HG03439 (cell line): ENCODE data around the gene KIF13A.
"Not testable (repeated sequence)": the region's sequence is repeated elsewhere in the genome, so short reads cannot be mapped to it uniquely, and the experiment has no call there.

Source experiments
- ATAC-seq: cut with Tn5 transposase; IDR thresholded peaks from one replicate; pipeline ENCODE4 v1.9.1; 2021; ENCODE audit warnings: mild to moderate bottlenecking, moderate library complexity; ENCODE audit not compliant: unreplicated experiment

The KIF13A gene

DNA sequence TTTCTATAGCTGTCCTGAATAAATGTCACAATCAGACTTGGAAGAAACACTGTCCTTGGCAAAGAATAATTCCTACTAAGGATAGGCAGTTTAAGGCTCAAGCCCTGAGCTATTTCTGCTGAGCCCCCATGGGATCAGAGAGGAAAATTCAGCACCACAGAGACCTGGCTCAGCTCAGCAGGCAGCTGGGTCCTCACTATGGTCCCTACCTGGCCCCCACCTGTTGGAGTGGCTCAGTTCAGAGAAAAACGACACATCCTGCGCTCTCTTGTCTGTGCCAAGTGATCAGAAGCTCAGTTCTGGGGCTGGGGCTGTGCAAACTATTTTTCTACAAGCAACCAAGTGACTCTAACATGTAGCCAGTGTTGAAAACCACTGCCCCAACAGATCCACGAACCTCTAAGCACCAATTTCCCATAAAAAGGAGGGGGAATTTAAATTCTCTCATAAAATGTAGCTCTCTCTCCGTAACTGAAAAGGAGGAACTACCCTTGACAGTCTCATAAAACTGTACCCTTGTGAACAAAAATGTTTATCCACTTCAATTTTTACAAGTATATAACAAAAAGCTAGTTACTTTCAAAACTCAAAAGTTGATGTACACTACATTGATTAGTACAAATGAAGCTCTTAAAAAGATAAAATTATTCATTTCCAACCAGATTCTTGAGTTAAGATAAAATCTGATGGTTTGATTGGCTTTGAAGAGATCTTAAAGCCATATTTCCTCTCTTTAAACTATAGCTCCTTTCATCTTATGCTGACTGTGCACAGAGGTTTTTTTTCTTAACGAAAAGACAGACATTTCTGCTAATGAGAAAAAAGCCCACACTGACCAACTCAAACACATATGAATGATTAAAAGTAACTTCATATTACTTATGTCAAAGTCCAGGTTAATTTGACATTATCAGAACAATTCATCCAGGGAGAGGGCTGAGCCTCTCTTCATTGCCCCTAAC is 52.0 kb downstream of the KIF13A start:
- ATAC-seq, result no peak

DNA sequence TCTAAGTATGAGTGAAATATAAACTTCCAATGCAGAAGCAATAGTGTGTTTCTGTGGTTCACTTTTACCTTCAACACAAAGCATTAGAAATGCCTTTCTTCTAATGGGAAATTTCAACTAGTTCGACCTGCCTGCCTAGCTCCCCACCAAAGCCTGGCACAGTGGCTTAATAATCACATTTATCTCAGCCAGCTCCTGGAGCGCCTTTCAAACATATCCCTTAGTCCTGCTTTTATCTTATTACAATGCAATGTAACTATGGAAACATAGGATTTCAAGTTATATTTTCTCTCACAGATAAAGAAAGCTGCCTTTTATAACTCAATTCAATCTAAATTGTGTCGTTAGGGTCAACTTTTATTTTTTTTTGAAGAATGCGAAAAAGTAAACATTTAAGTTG is 53.7 kb downstream of the KIF13A start:
- ATAC-seq, result no peak

- ATAC-seq, result no peak
These were observed 55.0 kb downstream of the KIF13A start for GRCh38 chr6:17932330-17932852.

DNA sequence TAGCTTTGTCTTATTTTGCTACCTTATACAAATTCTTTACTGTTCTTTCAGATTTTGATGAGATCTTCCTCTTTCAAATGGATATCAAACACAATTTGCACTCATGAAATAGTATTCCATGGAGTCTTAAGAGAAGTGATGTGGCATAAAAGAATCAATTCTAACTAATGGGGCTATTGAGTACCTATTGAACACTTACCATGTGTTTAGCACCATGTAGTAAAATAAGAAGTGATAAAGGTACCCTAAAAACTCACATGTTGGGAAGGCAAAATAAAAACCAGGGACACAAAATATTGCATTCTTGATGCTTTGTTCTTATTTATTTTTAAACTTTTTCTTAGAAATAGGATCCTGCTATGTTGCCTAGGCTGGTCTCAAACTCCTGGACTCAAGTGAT is 56.2 kb downstream of the KIF13A start:
- no peak for ATAC-seq

DNA sequence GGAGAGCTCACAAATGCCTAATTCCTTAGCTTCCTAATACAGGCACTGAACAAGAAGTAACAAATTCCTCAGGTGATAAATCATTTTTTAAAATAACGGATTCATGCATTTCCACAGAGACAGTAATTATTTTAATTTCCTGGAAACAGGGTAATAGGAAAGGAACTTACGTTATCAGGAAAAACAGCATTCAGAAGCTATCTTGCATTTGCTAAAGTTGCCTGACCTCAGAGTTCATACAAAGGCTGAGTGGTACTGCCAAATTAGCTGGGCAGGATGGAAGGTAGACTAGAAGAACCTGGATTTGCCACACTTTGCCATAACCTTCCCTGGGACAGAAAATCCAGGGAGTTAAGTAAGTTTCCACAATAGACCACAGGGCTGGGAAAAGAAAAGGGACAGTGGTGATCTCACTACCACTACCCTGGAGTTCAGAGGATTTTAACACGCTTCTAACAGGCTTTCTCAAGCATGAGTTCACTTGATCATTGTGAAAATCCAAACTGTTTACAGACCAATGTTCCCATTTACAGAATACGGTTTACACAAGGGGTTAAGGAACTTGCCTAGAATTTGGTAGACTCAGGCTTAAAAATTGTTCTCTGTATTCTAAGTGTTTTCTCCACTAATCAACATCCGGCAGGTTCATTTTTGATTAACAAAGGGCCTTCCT is 57.0 kb downstream of the KIF13A start:
- no peak for ATAC-seq

GRCh38 chr6:17928514-17929430 is 58.7 kb downstream of the KIF13A start:
- ATAC-seq, result no peak

DNA sequence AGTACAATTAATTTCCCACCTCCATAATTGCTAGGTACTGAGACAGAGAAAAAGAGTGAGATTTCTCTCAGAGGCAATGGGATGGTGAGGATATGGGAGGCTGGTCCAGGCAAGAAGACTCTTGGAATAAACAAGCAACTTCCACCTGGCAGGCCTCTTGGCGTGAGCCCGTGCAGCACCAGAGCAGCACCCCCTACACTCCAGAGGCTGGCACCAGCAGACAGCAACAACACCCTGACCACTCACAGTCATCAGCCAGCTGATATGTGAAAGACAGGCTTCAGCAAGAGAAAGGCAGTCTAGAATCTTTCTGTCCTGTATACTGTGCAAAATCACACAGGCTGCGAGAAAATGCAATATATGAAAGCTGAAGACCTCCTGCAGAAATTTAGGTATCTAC is 59.7 kb downstream of the KIF13A start:
- no peak for ATAC-seq

GRCh38 chr6:17923401-17923863 is 64.0 kb downstream of the KIF13A start:
- no peak for ATAC-seq

DNA sequence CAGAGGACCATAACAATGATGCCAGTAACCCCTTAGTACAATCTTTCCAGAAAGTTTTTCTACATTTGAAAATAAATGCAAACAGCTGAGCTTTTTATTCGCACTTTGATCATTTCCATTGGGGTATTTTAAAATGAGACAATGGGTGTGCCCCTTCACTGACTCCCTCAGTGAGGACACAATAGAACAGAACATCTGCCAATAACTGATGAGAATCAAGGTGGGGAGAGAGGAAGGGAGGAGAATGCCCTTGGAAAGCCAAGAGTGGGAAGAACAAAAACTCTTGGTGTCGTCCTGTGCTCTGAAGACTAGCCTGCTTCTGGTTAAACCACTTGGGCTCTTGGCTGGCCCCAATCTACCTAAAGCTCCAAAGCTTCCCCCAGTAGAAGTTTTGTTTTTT is 66.0 kb downstream of the KIF13A start:
- ATAC-seq, result no peak

- ATAC-seq, result no peak
These were observed 67.9 kb downstream of the KIF13A start for GRCh38 chr6:17919496-17919895.

GRCh38 chr6:17917837-17918763 is 69.3 kb downstream of the KIF13A start:
- ATAC-seq, result no peak

DNA sequence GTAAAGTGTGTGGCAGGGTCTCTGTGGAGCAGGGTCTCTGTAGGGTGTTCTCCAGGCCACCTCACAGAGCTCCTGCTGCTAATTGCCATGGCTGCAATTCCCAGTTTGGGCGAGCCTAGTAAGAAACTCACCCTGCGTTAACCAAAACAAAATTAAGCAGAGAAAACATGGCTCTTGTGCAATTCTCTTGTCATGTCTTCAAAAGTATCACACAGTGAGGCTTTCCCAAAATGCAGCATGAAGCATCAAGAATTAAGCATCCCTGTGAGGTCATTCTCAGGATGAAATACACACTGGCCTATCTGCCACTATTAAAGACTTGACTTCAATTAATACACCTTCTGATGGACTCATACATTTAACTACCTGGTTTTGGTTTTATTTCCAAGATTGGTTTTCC is 72.8 kb downstream of the KIF13A start:
- ATAC-seq, result no peak

DNA sequence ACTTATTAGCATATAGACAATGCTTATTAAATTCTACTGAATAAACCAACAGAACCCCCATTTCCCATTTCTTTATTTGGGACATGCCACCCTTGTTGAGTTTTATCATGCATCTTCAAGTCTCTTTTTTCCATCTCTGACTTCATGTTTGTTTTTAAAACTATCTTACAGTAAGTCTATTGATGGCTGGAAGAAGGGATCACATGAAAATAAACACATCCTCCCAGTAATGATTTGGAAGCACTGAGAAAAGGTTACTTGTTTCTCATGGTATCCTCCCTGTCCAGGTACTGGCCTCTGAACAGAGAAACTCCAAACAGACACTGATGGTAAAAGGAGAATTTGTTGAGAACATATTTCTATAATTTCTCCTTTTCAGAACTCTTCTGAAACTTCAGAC is 74.9 kb downstream of the KIF13A start:
- ATAC-seq, result no peak

DNA sequence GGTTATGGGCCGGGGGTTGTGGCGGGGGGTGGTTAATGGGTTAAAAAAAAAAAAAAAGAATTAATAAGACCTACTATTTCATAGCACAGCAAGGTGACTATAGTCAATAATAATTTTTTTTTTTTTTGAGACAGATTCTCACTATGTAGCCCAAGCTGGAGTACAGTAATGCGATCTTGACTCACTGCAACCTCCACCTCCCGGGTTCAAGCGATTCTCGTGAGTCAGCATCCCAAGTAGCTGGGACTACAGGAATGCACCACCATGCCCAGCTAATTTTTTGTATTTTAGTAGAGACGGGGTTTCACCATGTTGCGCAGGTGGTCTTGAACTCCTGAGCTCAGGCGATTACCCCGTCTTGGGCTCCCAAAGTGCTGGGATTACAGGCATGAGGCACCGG is 75.8 kb downstream of the KIF13A start:
- not testable (repeated sequence) for ATAC-seq

- no peak for ATAC-seq
These were observed 77.2 kb downstream of the KIF13A start for GRCh38 chr6:17910189-17910588.

GRCh38 chr6:17908831-17909230 is 78.6 kb downstream of the KIF13A start:
- ATAC-seq, result no peak

DNA sequence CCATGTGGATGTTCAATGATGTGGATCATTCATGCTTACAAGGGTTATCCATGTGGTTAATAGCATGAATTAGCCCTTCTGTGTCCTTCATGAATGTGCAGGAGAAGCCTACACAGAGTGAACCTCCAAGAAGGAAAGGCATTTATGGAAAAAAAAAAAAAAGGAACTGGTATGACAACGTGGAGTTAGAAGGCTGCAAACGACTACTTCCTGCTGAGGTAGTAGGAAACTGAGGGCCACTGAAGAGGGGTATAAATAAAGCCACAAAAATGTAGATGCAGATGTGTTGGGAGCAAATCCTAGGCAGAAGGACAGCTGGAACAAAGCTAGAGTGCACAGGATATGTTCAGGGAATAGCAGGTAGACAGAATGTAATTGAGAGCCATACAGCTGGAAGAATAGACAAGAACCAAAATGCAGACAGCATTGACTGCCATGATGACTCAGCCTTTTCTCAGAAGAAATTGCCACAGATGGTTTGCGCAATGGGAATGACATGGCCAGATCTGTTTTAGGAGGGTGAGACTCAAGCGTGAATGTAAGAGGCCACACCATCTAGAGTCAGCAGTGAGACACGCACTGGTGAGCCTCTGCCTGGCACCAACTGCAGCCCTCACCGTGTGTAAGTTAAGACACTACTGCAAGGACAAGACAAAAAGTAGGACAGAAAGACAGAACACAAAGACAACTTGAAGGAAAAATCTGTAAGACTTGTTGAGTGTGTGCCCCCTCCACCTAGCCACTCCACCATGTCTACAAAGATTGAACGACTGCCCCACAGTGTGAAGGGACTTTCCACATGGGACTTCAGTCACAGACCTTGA is 79.8 kb downstream of the KIF13A start:
- ATAC-seq, result no peak

- ATAC-seq, result no peak
These were observed 81.5 kb downstream of the KIF13A start for GRCh38 chr6:17905611-17906592.
